ENCODE data around the gene AGPAT3.

Gene AGPAT3

GRCh38 chr21:43864313-43864961 lies 586 bp upstream of the AGPAT3 start:
- no peak for DNase-seq (ENCODE audit: low read depth in 2 of 2)

- DNase-seq (ENCODE audit: low read depth in 2 of 2) = no peak
These were observed 677 bp downstream of the AGPAT3 start for GRCh38 chr21:43865540-43866259.

GRCh38 chr21:43866260-43866629 lies 1.2 kb downstream of the AGPAT3 start:
- DNase-seq (ENCODE audit: low read depth in 2 of 2) = no peak

- DNase-seq (ENCODE audit: low read depth in 2 of 2) = no peak
These were observed 1.8 kb downstream of the AGPAT3 start for GRCh38 chr21:43866659-43867331.

- DNase-seq (ENCODE audit: low read depth in 2 of 2) = no peak
These were observed 2.3 kb downstream of the AGPAT3 start for GRCh38 chr21:43867332-43867703.

GRCh38 chr21:43867948-43868347 lies 2.9 kb downstream of the AGPAT3 start:
- DNase-seq (ENCODE audit: low read depth in 2 of 2) = no peak

- DNase-seq (ENCODE audit: low read depth in 2 of 2) = no peak
These were observed 3.4 kb downstream of the AGPAT3 start for GRCh38 chr21:43868461-43868860.

GRCh38 chr21:43869486-43870325 lies 4.7 kb downstream of the AGPAT3 start:
- DNase-seq (ENCODE audit: low read depth in 2 of 2) = no peak

- DNase-seq (ENCODE audit: low read depth in 2 of 2) = no peak
These were observed 6.5 kb downstream of the AGPAT3 start for GRCh38 chr21:43871487-43871886.

- no peak for DNase-seq (ENCODE audit: low read depth in 2 of 2)
These were observed 7.6 kb downstream of the AGPAT3 start for GRCh38 chr21:43872531-43873197.

- DNase-seq (ENCODE audit: low read depth in 2 of 2) = no peak
These were observed 8.7 kb downstream of the AGPAT3 start for GRCh38 chr21:43873673-43874072.

- no peak for DNase-seq (ENCODE audit: low read depth in 2 of 2)
These were observed 9.2 kb downstream of the AGPAT3 start for GRCh38 chr21:43874085-43874805.

GRCh38 chr21:43876605-43877004 lies 11.6 kb downstream of the AGPAT3 start:
- no peak for DNase-seq (ENCODE audit: low read depth in 2 of 2)

- no peak for DNase-seq (ENCODE audit: low read depth in 2 of 2)
These were observed 13.0 kb downstream of the AGPAT3 start for GRCh38 chr21:43877936-43878575.

GRCh38 chr21:43879348-43880110 lies 14.5 kb downstream of the AGPAT3 start:
- DNase-seq (ENCODE audit: low read depth in 2 of 2) = no peak

- DNase-seq (ENCODE audit: low read depth in 2 of 2) = no peak
These were observed 15.3 kb downstream of the AGPAT3 start for GRCh38 chr21:43880111-43880985.

GRCh38 chr21:43881283-43881682 lies 16.3 kb downstream of the AGPAT3 start:
- no peak for DNase-seq (ENCODE audit: low read depth in 2 of 2)

GRCh38 chr21:43881935-43882334 lies 16.9 kb downstream of the AGPAT3 start:
- no peak for DNase-seq (ENCODE audit: low read depth in 2 of 2)

Measured in stimulated activated CD8-positive, alpha-beta memory T cell treated with anti-CD3 and anti-CD28 coated beads, Interleukin-7, amount 100 ng/mL, for 1 hour (primary cell).